Gastroesophageal sphincter (tissue), 4 donors: ENCODE results near the gene VPS8. TPM values are rescaled to one million over a fixed set of nuclear protein-coding genes. Genes with fewer than 3 reads are reported as not detected.

Experiments used
- ATAC-seq: fragments of 150-250 bp; one replicate; pipeline ENCODE4 v1.9.1; 2016; ENCODE audit warnings: mild to moderate bottlenecking, moderate library complexity
- H3K27ac ChIP-seq, 4 donors: fragments of 200-600 bp; sonication (generic) in 3 of 4; 1 replicate in 3 of 4; 2 replicates in 1 of 4; pipeline ENCODE4 v1.5.1; 2016 to 2019
- H3K27me3 ChIP-seq: fragments of 200-600 bp; sonication (generic); one replicate; pipeline ENCODE4 v1.5.1; 2019
- H3K36me3 ChIP-seq, 2 donors: fragments of 200-600 bp; sonication (generic); one replicate each; pipeline ENCODE4 v1.5.1; 2019; ENCODE audit warnings: control low read depth in 1 of 2
- H3K4me1 ChIP-seq, 3 donors: fragments of 200-600 bp; sonication (generic); 1 replicate in 2 of 3; 2 replicates in 1 of 3; pipeline ENCODE4 v1.5.1; 2016 to 2019; ENCODE audit warnings: control low read depth in 2 of 3
- H3K4me3 ChIP-seq, 2 donors: fragments of 200-600 bp; sonication (generic); one replicate each; pipeline ENCODE4 v1.5.1; 2019; ENCODE audit warnings: mild to moderate bottlenecking in 1 of 2, moderate library complexity in 1 of 2
- H3K9me3 ChIP-seq, 3 donors: fragments of 200-600 bp; sonication (generic); one replicate each; pipeline ENCODE4 v1.5.1; 2017 to 2019; ENCODE audit warnings: control low read depth in 2 of 3
- EP300 ChIP-seq: sonication (generic); formaldehyde crosslinking; IDR thresholded peaks from one replicate; pipeline ENCODE4 v1.6.1; 2017; ENCODE audit warnings: antibody characterized with exemption, mild to moderate bottlenecking
- POLR2A ChIP-seq, 2 donors: fragments of 450-650 bp; IDR thresholded peaks; one replicate each; pipeline ENCODE4 v1.6.1; 2017; ENCODE audit warnings: antibody characterized with exemption in 2 of 2, mild to moderate bottlenecking in 2 of 2, moderate library complexity in 1 of 2
- POLR2AphosphoS5 ChIP-seq: sonication (generic); formaldehyde crosslinking; IDR thresholded peaks from one replicate; pipeline ENCODE4 v1.6.1; 2017; ENCODE audit warnings: antibody characterized with exemption
- WGBS, 2 donors: methylation state at CpG; one replicate each; pipeline ENCODE4 v1.1.5; 2018; ENCODE audit warnings: low coverage in 1 of 2; 5-methylcytosine and 5-hydroxymethylcytosine counted together
- total RNA-seq, 4 donors: library from RNA; depleted of rRNA; stranded (reverse); fragments of >200 nt; gene quantifications; one replicate each; pipeline ENCODE4 v1.1.0, GENCODE V29; 2016
- TF ChIP-seq, protein P1 (sequence below), 4 experiments: fragments of 200-600 bp in 2 of 4; fragments of 450-650 bp in 2 of 4; sonication (generic) in 1 of 4; IDR thresholded peaks; one replicate each; pipeline ENCODE4 v1.5.1; 2017 to 2019; ENCODE audit warnings: antibody characterized with exemption in 4 of 4, mild to moderate bottlenecking in 2 of 4, moderate library complexity in 2 of 4

VPS8 gene
- total RNA-seq, 4 donors from 2014 or later = 27.1 to 72.5 (median 40.8) TPM

- peaks cover 0 to 16% (median 11%) of the 10 kb centered on the region in 3 donors for H3K4me1 ChIP-seq
- no peak for ATAC-seq
- no peaks in the 10 kb centered on the region for H3K9me3 ChIP-seq
- H3K4me3 ChIP-seq = no peak overlapping the region
- WGBS, 2 donors = 85 to 95% methylated on average over 5 to 6 of the region's 7 CpGs
- H3K27ac ChIP-seq = no peak overlapping the region
- H3K27me3 ChIP-seq = peaks cover 32% of the 10 kb centered on the region
- H3K36me3 ChIP-seq = no peaks in the 10 kb centered on the region
- TF ChIP-seq POLR2A (IDR thresholded peaks at IDR 0.05) = no peak
- TF ChIP-seq EP300 = no peak
- TF ChIP-seq, protein P1, sequence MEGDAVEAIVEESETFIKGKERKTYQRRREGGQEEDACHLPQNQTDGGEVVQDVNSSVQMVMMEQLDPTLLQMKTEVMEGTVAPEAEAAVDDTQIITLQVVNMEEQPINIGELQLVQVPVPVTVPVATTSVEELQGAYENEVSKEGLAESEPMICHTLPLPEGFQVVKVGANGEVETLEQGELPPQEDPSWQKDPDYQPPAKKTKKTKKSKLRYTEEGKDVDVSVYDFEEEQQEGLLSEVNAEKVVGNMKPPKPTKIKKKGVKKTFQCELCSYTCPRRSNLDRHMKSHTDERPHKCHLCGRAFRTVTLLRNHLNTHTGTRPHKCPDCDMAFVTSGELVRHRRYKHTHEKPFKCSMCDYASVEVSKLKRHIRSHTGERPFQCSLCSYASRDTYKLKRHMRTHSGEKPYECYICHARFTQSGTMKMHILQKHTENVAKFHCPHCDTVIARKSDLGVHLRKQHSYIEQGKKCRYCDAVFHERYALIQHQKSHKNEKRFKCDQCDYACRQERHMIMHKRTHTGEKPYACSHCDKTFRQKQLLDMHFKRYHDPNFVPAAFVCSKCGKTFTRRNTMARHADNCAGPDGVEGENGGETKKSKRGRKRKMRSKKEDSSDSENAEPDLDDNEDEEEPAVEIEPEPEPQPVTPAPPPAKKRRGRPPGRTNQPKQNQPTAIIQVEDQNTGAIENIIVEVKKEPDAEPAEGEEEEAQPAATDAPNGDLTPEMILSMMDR (IDR thresholded peaks at IDR 0.05) = no peak
Observed at GRCh38 chr3:184783319-184783718, 28.6 kb upstream of the VPS8 start.

- Histone ChIP-seq H3K27ac (no peak overlapping the region), H3K36me3 (no peaks in the 10 kb centered on the region), H3K27me3 (peaks cover 17% of the 10 kb centered on the region), H3K9me3 (no peaks in the 10 kb centered on the region), H3K4me1 (peaks cover 0 to 16% (median 11%) of the 10 kb centered on the region in 3 donors), H3K4me3 (no peak overlapping the region)
- TF ChIP-seq POLR2AphosphoS5 (no peak), POLR2A (IDR thresholded peaks at IDR 0.05) (no peak), EP300 (no peak)
- TF ChIP-seq, protein P1 (IDR thresholded peaks at IDR 0.05) = no peak
- WGBS, 2 donors = 74 to 78% methylated on average over 11 to 12 of the region's 13 CpGs
- ATAC-seq = no peak
Observed at GRCh38 chr3:184784731-184785500, 27.1 kb upstream of the VPS8 start.

- peak overlapping the region in 3 of 4 donors; percentile 55 to 74 (median 66) for H3K27ac ChIP-seq
- no peaks in the 10 kb centered on the region for H3K9me3 ChIP-seq
- no peaks in the 10 kb centered on the region for H3K36me3 ChIP-seq
- peaks cover 12% of the 10 kb centered on the region for H3K27me3 ChIP-seq
- no peak for TF ChIP-seq POLR2AphosphoS5
- no peak for TF ChIP-seq POLR2A (IDR thresholded peaks at IDR 0.05)
- TF ChIP-seq, protein P1 (IDR thresholded peaks at IDR 0.05) = no peak
- no peak for TF ChIP-seq EP300
- peaks cover 0 to 16% (median 11%) of the 10 kb centered on the region in 3 donors for H3K4me1 ChIP-seq
- ATAC-seq = no peak
- 62 to 82% methylated on average over 8 to 12 of the region's 12 CpGs for WGBS, 2 donors
- no peak overlapping the region for H3K4me3 ChIP-seq
Observed at GRCh38 chr3:184785890-184786279, 26.1 kb upstream of the VPS8 start.

GRCh38 chr3:184786280-184786941, 25.6 kb upstream of the VPS8 start:
- Histone ChIP-seq H3K4me1 (peaks cover 0 to 16% (median 11%) of the 10 kb centered on the region in 3 donors), H3K27me3 (peaks cover 7% of the 10 kb centered on the region), H3K27ac (peak overlapping the region in 3 of 4 donors; percentile 55 to 74 (median 66)), H3K36me3 (no peaks in the 10 kb centered on the region), H3K4me3 (no peak overlapping the region), H3K9me3 (no peaks in the 10 kb centered on the region)
- TF ChIP-seq EP300 = no peak
- no peak for TF ChIP-seq POLR2AphosphoS5
- TF ChIP-seq POLR2A (IDR thresholded peaks at IDR 0.05) = no peak
- TF ChIP-seq, protein P1 (IDR thresholded peaks at IDR 0.05) = no peak
- peak; percentile 88 for ATAC-seq
- WGBS, 2 donors = 2 to 3% methylated on average over 5 to 6 of the region's 10 CpGs
